GM18873 (cell line): ENCODE measurements around the gene MNX1.

Experiments used
- ATAC-seq: cut with Tn5 transposase; IDR thresholded peaks from one replicate; pipeline ENCODE4 v1.9.1; 2021; ENCODE audit warnings: mild to moderate bottlenecking, moderate library complexity, moderate number of reproducible peaks; ENCODE audit not compliant: unreplicated experiment, low FRiP score

MNX1 gene

DNA sequence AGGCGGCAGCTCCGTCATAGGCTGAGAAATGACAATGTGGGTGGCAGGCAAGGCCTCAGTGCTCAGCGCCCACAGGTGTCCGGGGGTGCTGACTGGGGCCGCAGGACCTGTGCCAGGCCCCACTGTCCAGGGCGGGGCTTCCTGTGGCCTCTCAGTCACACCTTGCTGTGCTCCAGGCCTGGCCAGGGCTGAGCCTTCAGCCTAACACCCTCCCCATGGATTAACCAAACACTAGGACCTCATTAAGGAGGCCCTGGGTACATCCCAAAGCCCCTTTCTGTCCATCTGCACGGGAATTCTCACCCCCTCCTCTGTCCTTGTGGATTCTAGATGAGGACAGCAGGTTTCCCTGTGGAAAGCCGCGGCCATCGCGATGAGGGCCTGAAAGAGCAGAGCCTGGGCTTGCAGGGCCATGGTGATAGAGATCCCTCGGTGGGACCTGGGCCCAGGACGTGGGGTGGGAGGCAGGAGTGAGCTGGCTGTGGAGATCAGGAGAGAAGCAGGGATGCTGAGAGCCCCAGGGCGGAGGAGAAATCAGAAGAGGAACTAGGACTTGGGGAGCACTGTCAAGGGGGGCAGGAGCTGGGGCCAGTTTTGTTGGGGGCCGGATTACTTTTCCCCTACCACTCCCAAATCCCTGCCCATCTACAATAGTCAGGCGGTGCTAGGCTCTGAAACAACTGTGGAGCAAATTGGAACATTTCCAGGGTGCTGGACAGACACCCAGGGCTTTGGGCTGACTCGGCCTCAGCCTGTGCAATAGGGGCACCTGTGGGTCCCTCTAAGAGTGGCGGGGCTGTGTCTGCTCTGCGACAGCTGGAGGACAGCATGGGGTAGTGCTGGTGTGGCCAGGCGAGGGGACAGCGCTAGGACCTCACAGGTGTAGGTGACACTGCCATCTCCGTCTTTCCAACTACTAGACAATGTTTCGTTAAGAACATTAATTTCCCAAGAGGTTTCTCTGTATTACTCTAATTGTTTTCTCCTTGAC, 23.3 kb upstream of the MNX1 start:
- no peak for ATAC-seq

DNA sequence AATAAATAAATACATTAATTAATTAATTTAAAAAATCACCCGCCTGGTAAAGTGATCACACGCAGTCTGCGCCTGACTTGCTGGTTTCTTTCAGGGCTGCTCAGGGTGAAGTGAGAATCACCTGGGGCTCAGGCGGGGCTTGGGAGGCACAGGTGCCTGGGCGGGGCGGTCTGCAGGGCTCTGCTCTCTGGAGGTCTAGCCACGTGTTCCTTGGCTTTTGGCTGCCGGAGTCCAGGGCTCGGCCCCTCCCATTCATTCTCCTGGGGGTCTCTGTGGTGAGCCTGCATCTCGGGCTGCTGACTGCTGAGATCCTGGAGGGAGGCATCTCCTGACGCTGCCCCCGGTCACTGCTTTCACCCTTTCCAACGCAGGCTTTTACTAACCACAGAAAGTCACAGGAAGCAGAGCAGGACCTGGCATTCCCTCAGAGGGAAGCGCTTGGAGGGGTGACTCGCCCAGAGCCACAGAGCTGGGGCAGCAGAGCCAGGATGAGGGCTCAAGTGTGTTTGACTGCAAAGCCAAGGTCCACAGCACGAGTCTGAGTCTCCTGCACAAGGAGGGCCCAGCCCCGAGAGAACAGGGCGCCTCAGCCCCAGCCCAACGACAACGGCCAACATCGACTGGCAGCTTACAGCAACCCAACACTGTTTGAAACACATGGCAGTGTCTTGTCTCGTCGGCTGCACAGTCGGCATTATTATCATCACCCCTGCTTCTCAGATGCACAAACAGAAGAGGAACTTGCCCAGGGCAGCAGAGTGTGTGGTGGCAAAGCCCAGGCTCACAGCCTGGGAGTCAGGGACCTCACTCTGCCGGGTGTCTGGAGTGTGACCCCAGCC, 22.4 kb upstream of the MNX1 start:
- no peak for ATAC-seq

DNA sequence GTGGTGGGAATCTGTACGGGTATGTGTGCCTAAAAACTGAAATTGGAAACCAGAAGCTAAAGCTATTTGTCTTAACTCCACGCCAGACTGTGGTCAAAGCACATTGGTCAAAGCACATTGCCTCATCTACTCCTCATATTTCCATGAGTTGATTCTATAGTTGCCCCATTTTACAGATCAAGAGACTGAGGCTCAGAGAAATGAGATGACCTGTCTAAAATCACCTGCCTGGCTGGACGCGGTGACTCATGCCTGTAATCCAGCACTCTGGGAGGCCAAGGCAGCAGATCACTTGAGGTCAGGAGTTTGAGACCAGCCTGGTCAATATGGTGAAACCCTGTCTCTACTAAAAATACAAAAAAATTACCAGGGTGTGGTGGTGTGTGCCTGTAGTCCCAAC, 21.7 kb upstream of the MNX1 start:
- no peak for ATAC-seq

DNA sequence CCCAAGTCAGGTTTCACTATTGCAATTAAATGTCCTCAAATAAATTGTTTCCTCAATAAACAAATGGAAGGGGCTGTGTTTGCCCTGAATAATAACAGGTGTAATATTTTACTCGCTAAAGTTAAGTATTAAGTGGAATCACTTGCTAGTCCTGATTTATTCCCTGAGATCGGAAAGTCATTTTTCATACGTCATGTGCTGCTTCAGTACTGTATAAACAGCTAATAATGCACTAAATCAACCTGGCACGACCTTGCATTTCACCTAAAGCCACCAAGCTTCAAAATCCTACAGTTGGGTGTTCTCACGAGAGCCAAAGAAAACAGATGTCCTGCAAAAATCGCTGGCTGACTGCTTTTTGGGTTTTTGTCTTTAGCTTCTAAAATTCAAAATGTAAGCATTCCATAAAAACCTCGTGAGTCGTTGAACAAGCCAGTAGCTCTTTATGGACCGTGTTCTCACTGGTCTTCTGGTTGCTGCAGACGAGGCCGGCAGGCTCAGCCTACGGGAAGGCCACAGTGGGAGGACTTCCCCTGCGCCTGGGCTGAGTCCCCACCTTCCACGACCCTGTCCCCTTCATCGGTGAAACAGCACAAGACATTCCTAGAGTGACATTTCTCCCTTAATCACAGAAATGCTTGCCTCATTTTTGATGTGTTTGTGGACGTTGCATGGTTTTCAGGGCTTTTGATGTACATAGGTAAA, 17.9 kb upstream of the MNX1 start:
- ATAC-seq = no peak

DNA sequence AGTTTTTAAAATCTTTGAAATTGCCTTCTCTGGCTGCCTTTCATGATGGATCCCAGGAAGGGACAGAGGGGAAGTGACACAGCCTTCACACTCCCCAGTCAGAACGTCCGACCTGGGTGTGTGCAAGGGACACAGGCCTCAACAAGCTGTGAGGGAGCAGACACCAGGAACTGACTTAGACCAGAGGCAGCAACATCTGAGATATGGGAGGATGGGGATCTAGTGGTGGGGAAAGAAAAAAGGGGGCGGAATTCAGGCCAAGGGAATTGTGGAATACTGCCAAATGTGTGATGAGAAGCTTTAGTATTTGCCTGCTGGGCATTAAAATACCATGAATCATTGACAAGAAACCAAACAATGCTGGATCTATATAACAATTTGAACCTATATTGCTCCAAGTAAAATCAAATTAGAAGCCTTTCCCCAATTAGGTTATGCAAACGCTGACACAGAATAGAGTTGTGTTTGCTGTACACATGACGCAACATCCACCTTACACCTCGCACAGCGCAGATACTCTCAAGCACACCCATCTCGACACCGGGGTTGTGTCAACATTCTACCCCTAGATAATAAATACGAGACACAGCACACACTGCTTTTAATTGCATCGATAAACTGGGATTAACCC, 17.2 kb upstream of the MNX1 start:
- ATAC-seq = no peak

DNA sequence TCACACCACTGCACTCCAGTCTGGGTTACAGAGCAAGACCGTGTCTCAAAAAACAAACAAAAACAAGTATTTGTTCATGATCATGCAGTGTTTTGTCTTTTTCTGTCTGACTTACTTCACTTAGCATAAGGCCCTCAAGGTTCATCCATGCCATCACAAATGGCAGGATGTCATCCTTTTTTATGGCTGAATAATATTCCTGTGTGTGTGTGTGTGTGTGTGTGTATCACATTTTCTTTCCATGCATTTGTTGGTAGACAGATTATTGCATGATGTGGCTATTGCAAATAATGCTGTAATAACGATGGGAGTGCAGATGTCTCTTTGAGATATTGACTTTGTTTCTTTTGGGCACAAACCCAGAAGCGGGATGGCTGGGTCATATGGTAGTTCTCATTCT, 14.3 kb upstream of the MNX1 start:
- no peak for ATAC-seq

DNA sequence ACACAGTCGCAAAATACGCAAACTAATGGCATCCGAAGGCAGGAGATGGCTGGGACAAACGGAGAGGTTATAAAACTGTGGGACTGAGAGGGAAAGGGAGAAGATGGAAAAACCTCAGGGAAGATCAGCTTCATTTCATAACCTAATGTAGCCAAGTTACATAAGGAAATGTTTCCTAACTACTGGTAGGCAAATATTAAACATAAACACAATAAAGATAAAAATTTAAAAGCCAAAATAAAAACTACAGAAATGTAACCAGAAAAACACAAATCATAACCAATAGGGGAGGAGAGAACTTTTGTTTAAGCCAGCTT, 13.1 kb upstream of the MNX1 start:
- ATAC-seq = no peak

DNA sequence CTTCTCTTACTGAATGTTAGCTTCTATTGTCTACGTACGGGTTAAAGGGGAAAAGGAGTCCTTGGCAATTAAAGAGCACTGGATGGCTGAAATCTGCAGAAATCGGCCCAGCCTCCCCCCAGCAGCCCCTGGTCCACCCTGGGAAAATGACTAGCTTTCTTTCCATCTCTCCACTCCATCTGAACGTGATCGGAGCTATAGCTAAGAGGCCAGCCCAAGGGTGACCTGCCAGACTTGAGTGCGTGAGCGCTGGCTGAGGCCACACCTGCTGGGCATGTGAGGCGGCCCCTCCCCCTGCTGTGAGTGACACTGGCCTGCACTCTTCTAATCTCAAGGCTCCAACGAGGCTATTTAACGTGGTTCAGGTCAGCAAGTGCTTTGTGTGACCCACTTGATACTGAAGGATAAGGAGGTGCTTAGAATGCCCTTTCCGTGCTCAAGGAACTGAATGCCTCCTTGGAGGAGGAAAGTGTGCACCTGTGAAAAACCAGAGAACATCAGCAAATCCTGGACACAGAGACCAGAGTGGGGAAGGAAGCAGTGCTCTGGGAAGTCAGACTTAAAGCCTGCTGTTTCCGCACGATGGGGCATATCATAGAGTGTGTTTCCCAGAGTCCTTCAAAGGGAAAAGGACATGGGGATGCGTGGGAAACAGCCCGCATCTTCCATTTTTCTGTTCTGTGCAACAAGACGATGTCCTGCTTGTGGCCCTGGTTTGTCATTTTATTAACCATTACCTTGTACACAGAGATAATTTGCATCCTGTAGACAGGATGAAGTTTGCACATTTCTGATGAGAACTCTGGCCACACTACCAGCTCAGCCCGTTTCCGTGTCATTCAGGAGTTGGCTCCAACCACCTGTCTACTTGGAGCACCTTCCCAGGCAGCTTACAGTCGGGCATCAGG, 12.5 kb upstream of the MNX1 start:
- ATAC-seq = peak; percentile 63

DNA sequence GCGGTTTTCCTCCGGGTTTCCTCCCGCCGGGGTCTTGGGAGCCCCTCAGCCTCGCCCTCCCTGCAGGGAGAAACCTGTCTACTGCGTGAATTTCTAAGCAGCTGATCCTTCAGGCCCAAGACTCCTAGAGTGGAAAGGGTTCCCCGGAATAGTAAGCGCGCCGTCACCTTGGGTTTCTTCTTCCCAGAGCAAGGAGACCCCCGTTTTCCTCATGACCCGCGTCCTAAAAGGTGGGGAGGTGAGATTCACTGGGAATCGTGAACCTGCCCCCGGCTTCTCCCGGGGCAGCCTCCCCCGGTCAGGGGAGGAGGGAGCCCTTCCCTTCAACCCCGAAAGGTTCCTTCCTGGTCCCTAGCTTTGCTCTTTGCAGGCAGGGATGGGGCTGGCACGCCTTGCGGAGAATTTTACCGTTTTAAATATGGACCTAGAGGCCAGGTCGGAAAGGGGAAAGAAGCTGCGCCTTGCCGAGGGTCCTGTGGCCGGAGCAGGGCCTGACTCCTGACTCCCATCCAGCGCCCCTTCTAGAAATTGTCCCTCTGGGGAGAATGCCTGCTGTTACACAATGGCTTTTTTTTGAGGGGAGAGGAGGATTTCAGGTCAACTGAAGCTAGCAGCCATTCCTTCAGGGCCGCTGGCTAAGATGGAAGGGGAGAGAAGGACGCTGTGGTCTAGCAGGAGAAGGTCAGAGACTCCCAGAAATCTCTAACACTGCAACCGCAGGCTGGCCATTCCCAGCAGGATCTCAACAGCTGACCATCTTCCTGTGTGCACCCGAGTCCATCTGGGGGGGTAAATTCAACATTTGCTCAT, 11.6 kb upstream of the MNX1 start:
- no peak for ATAC-seq

DNA sequence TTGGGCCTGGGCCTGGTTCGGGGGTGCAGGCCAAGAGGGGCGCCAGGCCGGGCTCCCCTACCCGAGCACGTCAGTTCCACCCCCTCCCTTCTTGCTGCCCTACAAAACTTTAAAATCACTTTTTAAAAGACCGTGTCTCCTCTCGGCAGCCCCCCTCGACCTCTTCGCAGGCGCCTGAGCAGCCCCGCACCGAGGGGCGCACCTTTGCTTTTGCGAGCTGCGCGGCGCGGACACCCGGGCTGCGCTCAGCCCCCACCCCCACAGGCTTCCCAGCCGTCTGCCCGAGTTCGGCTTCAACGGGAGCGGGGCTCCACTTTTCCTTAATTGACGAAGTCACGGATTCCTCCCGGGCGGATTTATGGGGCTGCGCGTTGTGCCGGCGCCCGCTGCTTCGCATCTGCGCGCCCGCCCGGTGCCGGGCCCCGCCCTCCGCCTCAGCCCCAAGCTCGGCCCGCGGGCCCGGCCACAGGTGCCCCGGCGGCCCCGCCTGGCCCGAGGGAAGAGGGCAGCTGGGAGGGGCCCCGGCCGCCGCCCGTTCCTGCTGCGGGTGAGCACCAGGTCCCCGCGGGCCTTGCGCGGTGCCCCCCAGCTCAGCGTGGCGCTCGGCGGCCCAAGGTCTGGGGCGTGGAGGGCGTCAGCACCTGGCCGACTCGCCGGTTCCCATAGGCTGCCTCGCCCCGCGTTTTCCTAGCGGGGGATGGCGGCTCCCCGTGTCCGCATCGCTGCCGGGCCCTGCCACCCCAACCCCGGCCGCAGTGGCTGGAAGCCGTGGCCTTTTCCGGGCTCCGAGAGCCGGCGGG, 10.8 kb upstream of the MNX1 start:
- ATAC-seq = no peak

DNA sequence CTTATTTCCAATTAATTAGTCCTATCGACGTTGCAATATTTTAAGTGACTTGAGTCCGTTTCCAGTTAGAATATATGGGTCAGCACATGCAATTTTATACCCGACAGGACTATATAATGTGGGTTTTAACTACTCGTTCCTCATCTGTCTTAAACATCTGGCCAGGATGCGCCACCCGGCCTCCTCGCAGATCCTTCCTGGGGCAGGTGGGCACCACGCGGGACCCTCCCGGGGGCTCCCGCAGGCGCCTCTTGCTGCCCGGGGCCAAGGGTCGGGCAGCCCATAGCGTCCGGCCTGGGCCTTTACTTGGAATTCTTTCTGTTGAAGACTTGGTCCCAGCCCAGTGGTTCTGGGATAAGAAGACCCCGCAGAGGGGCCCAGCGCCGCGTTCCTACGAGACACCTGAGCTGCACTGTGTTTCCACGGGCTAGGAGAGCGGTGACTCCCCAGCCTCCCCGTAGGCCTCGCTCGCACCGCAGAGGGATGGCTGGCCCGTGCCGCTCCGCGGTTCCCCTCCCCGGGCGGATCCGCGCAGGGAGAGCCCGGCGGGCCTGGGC, 10.1 kb upstream of the MNX1 start:
- ATAC-seq = no peak

DNA sequence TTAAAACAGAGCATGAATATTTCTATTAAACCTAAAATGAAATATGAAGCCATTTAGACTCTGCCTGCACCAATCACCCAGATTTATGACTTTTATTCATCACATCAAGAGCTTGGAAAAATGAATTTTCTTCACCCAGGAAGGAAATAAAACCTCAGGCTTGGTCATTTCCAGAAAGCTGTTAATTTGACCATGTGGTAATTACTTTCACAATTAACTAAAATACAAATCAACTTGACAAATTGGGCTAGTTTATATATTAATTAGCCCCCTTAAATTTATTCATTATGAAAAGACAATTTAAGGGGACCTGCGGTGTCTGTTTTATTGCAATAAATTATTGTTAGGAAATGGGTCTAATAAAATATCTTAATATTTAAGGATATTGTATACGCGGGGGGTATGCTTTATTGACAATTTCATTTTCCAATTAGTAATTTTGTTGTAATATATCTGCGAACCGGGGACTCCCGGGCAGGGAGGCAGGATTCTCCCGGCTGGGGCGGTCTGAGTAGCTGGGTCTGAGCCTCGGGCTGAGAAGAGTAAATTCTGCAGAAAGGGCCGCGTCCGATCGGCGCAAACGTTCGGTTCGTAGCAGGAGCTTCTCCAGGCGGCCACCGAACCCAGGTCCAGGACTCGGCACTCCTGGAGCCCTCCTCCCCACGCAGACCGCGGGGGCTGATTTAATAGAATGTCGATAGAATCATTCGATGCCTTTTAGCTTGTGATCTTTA, 9.4 kb upstream of the MNX1 start:
- no peak for ATAC-seq

DNA sequence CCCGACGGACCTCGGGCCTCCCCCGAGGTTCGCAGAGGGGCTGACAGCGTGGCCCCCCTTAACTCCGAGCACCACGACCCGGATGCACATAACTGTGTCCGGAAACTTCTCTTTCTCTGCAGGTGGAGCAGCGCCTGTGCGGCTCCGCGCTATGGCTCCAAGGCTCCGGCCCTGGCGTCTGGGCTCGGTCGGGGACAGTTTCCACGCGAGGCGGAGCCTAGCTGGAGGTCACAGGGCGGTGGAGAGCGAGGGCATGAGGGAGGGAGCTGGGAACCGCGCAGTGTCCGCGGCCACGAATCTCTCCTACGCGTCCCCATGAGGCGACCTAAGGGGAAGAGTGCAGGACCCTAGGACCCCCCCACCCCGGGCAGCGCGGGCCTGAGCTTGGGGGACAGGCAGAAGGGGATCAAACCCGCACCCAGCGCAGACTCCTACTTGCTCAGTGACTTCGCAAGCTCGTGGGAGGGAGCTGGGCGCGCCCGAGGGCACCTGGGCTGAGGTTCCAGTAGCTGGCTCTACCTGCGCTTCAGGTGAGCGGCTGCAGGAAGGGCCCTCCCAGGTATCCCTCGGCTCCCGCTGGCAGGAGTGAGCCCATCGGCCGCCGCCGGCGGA, 8.6 kb upstream of the MNX1 start:
- no peak for ATAC-seq

DNA sequence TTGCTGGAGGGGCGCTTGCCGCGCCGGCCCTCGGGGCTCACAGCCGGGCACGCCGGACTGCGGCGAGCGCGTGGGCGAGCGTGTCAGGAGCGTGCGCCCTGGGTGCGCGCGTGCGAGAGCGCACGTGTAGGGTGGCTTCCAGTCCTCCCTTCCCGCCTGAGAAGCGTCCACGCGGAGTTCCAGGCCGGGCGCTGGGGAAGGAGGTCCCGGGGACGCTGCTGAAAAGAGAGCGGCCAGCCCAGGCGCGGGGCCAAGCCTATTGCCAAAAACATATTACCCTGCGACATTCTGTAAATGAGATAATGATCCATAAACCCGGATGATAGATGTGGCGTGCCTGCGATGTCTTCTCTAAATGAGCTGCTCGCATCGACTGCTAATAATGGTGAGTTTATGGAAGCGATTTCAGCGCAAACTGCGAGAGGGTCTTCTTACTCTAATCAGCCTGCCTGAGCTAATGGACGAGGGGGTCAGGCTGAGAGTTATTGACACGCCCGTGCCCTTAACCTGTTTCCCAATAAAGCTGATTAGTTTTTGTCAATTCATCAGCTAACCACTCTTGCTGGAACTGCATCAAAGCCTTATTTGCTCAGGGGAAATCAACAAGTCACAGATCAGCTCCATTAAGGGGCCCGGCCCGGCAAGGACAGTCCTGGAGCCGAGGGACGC, 8.0 kb upstream of the MNX1 start:
- ATAC-seq = no peak

DNA sequence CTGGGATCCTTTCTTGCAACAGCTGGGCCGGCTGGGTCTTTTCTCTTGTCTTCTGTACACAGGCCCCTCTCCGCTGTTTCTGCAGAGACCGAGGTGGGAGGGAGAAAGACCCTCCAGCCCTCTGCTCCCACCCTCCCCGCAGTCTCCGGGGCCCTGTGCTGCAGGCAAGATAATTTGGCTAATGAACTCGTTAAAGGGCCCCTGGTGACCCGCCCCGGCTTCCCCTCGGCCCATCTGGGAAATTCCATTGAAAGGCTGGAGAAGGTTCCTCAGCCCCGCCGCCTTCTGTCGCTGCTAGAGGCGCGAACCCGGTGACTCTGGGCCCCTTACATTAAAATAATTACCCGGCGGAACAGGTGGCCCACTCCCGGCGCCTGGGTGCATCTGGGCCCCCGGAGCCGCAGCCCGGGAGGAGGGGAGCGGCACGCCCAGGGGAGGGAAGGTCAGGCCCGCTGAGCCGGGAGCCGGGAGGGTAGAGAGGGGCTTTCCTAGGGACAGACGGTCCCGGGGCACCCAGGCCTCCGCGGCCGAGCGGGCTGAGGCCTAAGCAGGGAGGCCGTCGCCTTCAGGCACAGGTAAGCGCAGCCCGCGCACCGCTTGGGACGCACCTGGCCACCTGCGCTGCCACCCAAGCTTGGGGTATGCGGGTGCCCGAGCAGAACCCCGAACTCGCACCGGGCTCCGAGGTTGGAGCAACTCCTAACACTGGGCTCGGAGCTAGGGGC, 7.3 kb upstream of the MNX1 start:
- no peak for ATAC-seq
